HepG2 (cell line): ENCODE results near the gene CPEB4.

Experiments
- CHD2 ChIP-seq: IDR thresholded peaks from 2 replicates; pipeline ENCODE4 v1.6.1; 2011; ENCODE audit warnings: low read depth, low read length, improper control_type of control experiment
- EED ChIP-seq: sonication (generic); formaldehyde crosslinking; IDR thresholded peaks from 2 replicates; pipeline ENCODE4 v1.5.0; 2020; ENCODE audit warnings: mild to moderate bottlenecking, missing genetic modification reagents
- FOXK2 ChIP-seq: fragments of 450-650 bp; IDR thresholded peaks from 2 replicates; pipeline ENCODE4 v1.6.1; 2016
- KDM2A ChIP-seq: sonication (generic); formaldehyde crosslinking; IDR thresholded peaks from 2 replicates; pipeline ENCODE4 v1.4.0; 2020; ENCODE audit warnings: low read depth, missing genetic modification reagents, borderline replicate concordance
- NFYB ChIP-seq: sonication (generic); formaldehyde crosslinking; IDR thresholded peaks from 2 replicates; pipeline ENCODE4 v1.4.0; 2020; ENCODE audit warnings: missing genetic modification reagents
- NR2F6 ChIP-seq, 2 experiments: IDR thresholded peaks; 2 replicates each; pipeline ENCODE4 v1.6.1; 2016; ENCODE audit warnings: antibody characterized with exemption in 1 of 2, mild to moderate bottlenecking in 1 of 2
- POLR2AphosphoS5 ChIP-seq: IDR thresholded peaks from 2 replicates; pipeline ENCODE4 v1.6.1; 2012; ENCODE audit warnings: low read depth, low read length
- RBM22 ChIP-seq: fragments of 200-400 bp; formaldehyde crosslinking; optimal IDR thresholded peaks from 2 replicates; pipeline ENCODE3; 2017; ENCODE audit warnings: mild to moderate bottlenecking, low read length, moderate library complexity
- TF ChIP-seq, protein P1 (sequence below): sonication (generic); formaldehyde crosslinking; IDR thresholded peaks from 2 replicates; pipeline ENCODE4 v1.4.0; 2020; ENCODE audit warnings: missing genetic modification reagents
- TF ChIP-seq, protein P2 (sequence below), 2 experiments: IDR thresholded peaks; 2 replicates each; pipeline ENCODE4 v1.6.1; 2011 to 2012; ENCODE audit warnings: low read length in 2 of 2, borderline replicate concordance in 1 of 2, low read depth in 1 of 2, mild to moderate bottlenecking in 1 of 2, moderate library complexity in 1 of 2
- TF ChIP-seq, protein P3 (sequence below): IDR thresholded peaks from 2 replicates; pipeline ENCODE4 v1.6.1; 2016; ENCODE audit warnings: missing compliant biosample characterization, missing genetic modification reagents, borderline replicate concordance

DNA sequence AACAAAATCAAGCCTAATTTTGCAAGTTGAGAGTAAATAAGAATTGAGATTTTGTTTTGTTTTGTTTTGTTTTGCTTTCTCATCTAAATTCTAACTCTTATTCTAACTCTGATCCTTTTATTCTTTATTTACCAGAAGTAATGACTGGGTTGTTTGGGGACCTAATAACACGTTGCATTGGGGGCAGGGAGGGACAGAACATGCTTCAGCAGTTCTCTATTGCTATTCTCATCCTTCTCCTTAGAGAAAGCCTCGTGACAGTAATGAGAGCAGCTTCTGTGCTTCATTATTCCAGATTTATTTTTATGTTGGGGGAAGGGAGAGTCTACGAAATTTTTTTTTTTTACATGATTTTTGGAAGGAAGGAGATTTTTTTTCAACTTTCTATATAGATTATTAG lies 21.1 kb downstream of the CPEB4 start:
- TF ChIP-seq, protein P1, sequence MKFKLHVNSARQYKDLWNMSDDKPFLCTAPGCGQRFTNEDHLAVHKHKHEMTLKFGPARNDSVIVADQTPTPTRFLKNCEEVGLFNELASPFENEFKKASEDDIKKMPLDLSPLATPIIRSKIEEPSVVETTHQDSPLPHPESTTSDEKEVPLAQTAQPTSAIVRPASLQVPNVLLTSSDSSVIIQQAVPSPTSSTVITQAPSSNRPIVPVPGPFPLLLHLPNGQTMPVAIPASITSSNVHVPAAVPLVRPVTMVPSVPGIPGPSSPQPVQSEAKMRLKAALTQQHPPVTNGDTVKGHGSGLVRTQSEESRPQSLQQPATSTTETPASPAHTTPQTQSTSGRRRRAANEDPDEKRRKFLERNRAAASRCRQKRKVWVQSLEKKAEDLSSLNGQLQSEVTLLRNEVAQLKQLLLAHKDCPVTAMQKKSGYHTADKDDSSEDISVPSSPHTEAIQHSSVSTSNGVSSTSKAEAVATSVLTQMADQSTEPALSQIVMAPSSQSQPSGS (CRISPR knock-in tag): no peak
- no peak for TF ChIP-seq FOXK2
- TF ChIP-seq EED (CRISPR knock-in tag): no peak
- no peak for TF ChIP-seq CHD2
- TF ChIP-seq NR2F6 (IDR thresholded peaks at IDR 0.05): no peak
- no peak for TF ChIP-seq NR2F6 (CRISPR knock-in tag; IDR thresholded peaks at IDR 0.05)
- TF ChIP-seq, protein P2, sequence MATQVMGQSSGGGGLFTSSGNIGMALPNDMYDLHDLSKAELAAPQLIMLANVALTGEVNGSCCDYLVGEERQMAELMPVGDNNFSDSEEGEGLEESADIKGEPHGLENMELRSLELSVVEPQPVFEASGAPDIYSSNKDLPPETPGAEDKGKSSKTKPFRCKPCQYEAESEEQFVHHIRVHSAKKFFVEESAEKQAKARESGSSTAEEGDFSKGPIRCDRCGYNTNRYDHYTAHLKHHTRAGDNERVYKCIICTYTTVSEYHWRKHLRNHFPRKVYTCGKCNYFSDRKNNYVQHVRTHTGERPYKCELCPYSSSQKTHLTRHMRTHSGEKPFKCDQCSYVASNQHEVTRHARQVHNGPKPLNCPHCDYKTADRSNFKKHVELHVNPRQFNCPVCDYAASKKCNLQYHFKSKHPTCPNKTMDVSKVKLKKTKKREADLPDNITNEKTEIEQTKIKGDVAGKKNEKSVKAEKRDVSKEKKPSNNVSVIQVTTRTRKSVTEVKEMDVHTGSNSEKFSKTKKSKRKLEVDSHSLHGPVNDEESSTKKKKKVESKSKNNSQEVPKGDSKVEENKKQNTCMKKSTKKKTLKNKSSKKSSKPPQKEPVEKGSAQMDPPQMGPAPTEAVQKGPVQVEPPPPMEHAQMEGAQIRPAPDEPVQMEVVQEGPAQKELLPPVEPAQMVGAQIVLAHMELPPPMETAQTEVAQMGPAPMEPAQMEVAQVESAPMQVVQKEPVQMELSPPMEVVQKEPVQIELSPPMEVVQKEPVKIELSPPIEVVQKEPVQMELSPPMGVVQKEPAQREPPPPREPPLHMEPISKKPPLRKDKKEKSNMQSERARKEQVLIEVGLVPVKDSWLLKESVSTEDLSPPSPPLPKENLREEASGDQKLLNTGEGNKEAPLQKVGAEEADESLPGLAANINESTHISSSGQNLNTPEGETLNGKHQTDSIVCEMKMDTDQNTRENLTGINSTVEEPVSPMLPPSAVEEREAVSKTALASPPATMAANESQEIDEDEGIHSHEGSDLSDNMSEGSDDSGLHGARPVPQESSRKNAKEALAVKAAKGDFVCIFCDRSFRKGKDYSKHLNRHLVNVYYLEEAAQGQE (IDR thresholded peaks at IDR 0.05; ENCODE audit: borderline replicate concordance in 1 of 2, low read depth in 1 of 2, low read length in 2 of 2): no peak
- TF ChIP-seq, protein P3, sequence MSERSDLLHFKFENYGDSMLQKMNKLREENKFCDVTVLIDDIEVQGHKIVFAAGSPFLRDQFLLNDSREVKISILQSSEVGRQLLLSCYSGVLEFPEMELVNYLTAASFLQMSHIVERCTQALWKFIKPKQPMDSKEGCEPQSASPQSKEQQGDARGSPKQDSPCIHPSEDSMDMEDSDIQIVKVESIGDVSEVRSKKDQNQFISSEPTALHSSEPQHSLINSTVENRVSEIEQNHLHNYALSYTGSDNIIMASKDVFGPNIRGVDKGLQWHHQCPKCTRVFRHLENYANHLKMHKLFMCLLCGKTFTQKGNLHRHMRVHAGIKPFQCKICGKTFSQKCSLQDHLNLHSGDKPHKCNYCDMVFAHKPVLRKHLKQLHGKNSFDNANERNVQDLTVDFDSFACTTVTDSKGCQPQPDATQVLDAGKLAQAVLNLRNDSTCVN (CRISPR knock-in tag): no peak
- no peak for TF ChIP-seq NFYB (CRISPR knock-in tag)
- TF ChIP-seq POLR2AphosphoS5: no peak
- no peak for TF ChIP-seq KDM2A
- no peak for TF ChIP-seq RBM22
